Thyroid gland (tissue), 4 donors: ENCODE measurements around the gene ABCD1. TPM values are rescaled to one million over a fixed set of nuclear protein-coding genes. Genes with fewer than 3 reads are reported as not detected.
A peak's percentile ranks its signal among the peaks of the same experiment; 100 is the strongest.

Source experiments
- DNase-seq, 2 donors: peaks; one replicate each; pipeline ENCODE4 v3.0.0-alpha.2; 2019
- H3K27ac ChIP-seq, 3 donors: fragments of 200-600 bp; sonication (generic); 1 replicate in 2 of 3; 2 replicates in 1 of 3; pipeline ENCODE4 v1.5.1; 2016 to 2019; ENCODE audit warnings: mild to moderate bottlenecking in 1 of 3, moderate library complexity in 1 of 3
- H3K27me3 ChIP-seq: fragments of 200-600 bp; sonication (generic); one replicate; pipeline ENCODE4 v1.5.1; 2019
- H3K36me3 ChIP-seq, 2 donors: fragments of 200-600 bp; sonication (generic); one replicate each; pipeline ENCODE4 v1.5.1; 2016 to 2019
- H3K4me1 ChIP-seq, 2 donors: fragments of 200-600 bp; sonication (generic); one replicate each; pipeline ENCODE4 v1.5.1; 2017 to 2019
- H3K4me3 ChIP-seq, 3 donors: fragments of 200-600 bp; sonication (generic); replicated peaks in 1 of 3; 1 replicate in 2 of 3; 2 replicates in 1 of 3; pipeline ENCODE4 v1.5.1; 2016; ENCODE audit warnings: mild to moderate bottlenecking in 1 of 3
- H3K9me3 ChIP-seq: fragments of 200-600 bp; sonication (generic); one replicate; pipeline ENCODE4 v1.5.1; 2017
- POLR2A ChIP-seq, 2 donors: fragments of 450-650 bp; IDR thresholded peaks; one replicate each; pipeline ENCODE4 v1.6.1; 2017; ENCODE audit warnings: antibody characterized with exemption in 2 of 2, mild to moderate bottlenecking in 2 of 2, moderate library complexity in 1 of 2
- WGBS, 2 donors: methylation state at CpG; one replicate each; pipeline ENCODE4 v1.1.5; 2017; 5-methylcytosine and 5-hydroxymethylcytosine counted together
- intact Hi-C: fragments of 100-400 bp; cut with DNase I; formaldehyde crosslinking; loops from one replicate; pipeline ENCODE4 v1.15.1; 2023
- total RNA-seq, 4 donors: library from RNA; depleted of rRNA; stranded (reverse); fragments of >200 nt; gene quantifications; one replicate each; pipeline ENCODE4 v1.2.3, GENCODE V29; 2016
- TF ChIP-seq, protein P1 (sequence below), 6 experiments: fragments of 200-600 bp in 3 of 6; fragments of 450-650 bp in 3 of 6; sonication (generic) in 3 of 6; IDR thresholded peaks; one replicate each; pipeline ENCODE4 v1.5.1; 2016 to 2019; ENCODE audit warnings: antibody characterized with exemption in 6 of 6, mild to moderate bottlenecking in 2 of 6, inconsistent platforms in 1 of 6, moderate library complexity in 1 of 6

The ABCD1 gene
- total RNA-seq, 4 donors from 2014 or later, result 7.0 to 11.8 (median 8.9) TPM

DNA sequence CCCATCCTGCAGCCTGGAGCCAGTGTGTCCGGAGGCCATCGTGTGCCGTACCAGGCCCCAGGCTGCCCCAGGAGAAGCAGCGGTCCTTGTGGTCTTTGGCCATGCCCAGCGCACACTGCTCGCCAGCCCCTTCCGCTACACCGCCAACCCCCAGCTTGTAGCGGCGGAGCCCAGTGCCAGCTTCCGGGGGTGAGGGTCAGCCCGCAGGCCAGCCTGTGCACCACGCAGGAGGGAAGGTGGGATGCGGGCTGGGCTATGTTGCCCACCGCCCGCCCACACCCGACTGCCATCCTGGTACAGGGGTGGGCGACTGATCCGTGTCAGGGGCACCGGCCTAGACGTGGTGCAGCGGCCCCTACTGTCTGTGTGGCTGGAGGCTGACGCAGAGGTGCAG lies 48.6 kb downstream of the ABCD1 start:
- TF ChIP-seq POLR2A (IDR thresholded peaks at IDR 0.05), result no peak
- intact Hi-C loops, result no loop called here
- no peaks in the 10 kb centered on the region for H3K4me1 ChIP-seq
- 88% methylated on average over 5 of the region's 23 CpGs; no CpG with 5 or more reads in 1 of the 2 donors for WGBS, 2 donors
- H3K36me3 ChIP-seq, result no peaks in the 10 kb centered on the region
- DNase-seq, result no peak
- H3K9me3 ChIP-seq, result no peaks in the 10 kb centered on the region
- H3K27me3 ChIP-seq, result no peaks in the 10 kb centered on the region
- no peak overlapping the region for H3K4me3 ChIP-seq
- H3K27ac ChIP-seq, result no peak overlapping the region

DNA sequence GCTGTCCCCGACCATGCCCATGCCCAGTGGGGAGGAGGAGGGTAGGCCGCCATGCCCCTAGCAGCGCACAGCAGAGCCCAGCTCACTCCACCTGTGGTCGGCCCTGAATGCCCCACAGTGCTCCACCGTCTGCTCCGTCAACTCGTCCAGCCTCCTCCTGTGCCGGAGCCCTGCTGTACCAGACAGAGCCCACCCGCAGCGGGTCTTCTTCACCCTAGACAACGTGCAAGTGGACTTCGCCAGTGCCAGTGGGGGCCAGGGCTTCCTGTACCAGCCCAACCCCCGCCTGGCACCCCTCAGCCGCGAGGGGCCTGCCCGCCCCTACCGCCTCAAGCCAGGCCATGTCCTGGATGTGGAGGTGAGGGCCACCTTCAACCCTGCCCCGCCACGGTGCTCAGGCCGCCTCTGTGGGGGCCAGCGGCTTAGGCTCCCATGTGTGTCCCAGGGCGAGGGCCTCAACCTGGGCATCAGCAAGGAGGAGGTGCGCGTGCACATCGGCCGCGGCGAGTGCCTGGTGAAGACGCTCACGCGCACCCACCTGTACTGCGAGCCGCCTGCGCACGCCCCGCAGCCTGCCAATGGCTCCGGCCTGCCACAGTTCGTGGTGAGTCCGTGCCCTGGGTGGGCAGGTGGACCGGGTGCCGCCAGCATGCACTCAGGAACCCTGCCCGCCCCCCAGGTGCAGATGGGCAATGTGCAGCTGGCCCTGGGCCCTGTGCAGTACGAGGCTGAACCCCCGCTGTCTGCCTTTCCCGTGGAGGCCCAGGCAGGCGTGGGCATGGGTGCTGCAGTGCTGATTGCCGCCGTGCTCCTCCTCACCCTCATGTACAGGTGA lies 49.3 kb downstream of the ABCD1 start:
- no peaks in the 10 kb centered on the region for H3K4me1 ChIP-seq
- intact Hi-C loops, result no loop called here
- no peaks in the 10 kb centered on the region for H3K9me3 ChIP-seq
- H3K4me3 ChIP-seq, result no peak overlapping the region
- no peak for DNase-seq
- H3K36me3 ChIP-seq, result no peaks in the 10 kb centered on the region
- H3K27me3 ChIP-seq, result no peaks in the 10 kb centered on the region
- WGBS, 2 donors, result no CpG with 5 or more reads among the region's 48 CpGs
- no peak overlapping the region for H3K27ac ChIP-seq
- TF ChIP-seq, protein P1, sequence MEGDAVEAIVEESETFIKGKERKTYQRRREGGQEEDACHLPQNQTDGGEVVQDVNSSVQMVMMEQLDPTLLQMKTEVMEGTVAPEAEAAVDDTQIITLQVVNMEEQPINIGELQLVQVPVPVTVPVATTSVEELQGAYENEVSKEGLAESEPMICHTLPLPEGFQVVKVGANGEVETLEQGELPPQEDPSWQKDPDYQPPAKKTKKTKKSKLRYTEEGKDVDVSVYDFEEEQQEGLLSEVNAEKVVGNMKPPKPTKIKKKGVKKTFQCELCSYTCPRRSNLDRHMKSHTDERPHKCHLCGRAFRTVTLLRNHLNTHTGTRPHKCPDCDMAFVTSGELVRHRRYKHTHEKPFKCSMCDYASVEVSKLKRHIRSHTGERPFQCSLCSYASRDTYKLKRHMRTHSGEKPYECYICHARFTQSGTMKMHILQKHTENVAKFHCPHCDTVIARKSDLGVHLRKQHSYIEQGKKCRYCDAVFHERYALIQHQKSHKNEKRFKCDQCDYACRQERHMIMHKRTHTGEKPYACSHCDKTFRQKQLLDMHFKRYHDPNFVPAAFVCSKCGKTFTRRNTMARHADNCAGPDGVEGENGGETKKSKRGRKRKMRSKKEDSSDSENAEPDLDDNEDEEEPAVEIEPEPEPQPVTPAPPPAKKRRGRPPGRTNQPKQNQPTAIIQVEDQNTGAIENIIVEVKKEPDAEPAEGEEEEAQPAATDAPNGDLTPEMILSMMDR (IDR thresholded peaks at IDR 0.05), result no peak
- TF ChIP-seq POLR2A (IDR thresholded peaks at IDR 0.05), result no peak

DNA sequence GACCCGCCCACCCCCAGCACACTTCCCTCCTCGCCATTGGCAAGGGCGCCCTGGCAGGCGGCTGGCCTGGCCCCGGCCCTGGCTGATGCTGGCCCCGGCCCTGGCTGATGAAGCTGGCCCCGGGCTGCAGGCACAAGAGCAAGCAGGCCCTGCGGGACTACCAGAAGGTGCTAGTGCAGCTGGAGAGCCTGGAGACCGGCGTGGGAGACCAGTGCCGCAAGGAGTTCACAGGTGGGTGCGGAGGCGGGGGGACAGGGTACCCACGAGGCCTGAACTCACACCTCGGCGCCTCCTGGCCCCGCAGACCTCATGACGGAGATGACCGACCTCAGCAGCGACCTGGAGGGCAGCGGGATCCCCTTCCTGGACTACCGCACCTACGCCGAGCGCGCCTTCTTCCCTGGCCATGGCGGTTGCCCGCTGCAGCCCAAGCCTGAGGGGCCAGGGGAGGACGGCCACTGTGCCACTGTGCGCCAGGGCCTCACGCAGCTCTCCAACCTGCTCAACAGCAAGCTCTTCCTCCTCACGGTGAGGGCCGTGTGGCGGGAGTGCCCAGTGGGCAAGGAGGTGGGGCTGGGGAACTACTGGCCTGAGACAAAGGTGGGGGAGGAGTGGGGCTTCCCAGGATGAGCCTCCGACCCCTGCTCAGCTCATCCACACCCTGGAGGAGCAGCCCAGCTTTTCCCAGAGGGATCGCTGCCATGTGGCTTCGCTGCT lies 50.1 kb downstream of the ABCD1 start:
- no peak for TF ChIP-seq POLR2A (IDR thresholded peaks at IDR 0.05)
- TF ChIP-seq, protein P1 (IDR thresholded peaks at IDR 0.05), result no peak
- WGBS, 2 donors, result 80% methylated on average over 1 of the region's 37 CpGs; no CpG with 5 or more reads in 1 of the 2 donors
- Histone ChIP-seq H3K36me3 (no peaks in the 10 kb centered on the region), H3K4me1 (no peaks in the 10 kb centered on the region), H3K4me3 (no peak overlapping the region), H3K27me3 (no peaks in the 10 kb centered on the region), H3K9me3 (no peaks in the 10 kb centered on the region), H3K27ac (no peak overlapping the region)
- no peak for DNase-seq
- intact Hi-C loops, result no loop called here

DNA sequence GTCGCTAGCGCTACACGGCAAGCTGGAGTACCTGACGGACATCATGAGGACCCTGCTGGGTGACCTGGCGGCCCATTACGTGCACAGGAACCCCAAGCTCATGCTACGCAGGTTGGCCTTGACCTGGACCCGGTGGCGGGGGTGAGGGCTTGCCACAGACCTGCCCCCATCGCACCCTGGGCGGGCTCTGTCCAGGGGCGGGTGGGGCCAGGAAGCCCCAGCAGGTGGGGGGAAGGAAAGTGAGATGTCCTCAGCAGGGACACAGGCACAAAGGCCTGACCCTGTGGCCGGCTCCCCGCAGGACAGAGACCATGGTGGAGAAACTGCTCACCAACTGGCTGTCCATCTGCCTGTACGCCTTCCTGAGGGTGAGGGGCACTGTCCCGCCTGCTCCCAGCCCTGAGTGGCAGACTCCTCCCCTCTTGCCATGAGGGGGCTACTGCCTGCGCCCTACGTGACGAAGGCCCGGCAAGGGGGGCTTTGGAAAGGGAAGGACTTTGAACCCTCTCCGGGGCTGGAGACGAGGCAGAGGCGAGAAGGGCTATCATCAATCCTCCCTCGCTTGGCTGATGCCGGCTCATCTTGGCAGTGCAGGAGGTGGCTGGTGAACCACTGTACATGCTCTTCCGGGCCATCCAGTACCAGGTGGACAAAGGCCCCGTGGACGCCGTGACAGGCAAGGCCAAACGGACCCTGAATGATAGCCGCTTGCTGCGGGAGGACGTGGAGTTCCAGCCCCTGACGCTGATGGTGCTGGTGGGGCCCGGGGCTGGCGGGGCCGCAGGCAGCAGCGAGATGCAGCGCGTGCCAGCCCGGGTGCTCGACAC lies 50.9 kb downstream of the ABCD1 start:
- Histone ChIP-seq H3K36me3 (no peaks in the 10 kb centered on the region), H3K9me3 (no peaks in the 10 kb centered on the region), H3K4me3 (no peak overlapping the region), H3K4me1 (no peaks in the 10 kb centered on the region), H3K27ac (no peak overlapping the region), H3K27me3 (no peaks in the 10 kb centered on the region)
- 76% methylated on average over 3 of the region's 42 CpGs; no CpG with 5 or more reads in 1 of the 2 donors for WGBS, 2 donors
- intact Hi-C loops, result no loop called here
- DNase-seq, result peak in 1 of 2 donors; percentile 0
- TF ChIP-seq, protein P1 (IDR thresholded peaks at IDR 0.05), result no peak
- no peak for TF ChIP-seq POLR2A (IDR thresholded peaks at IDR 0.05)

DNA sequence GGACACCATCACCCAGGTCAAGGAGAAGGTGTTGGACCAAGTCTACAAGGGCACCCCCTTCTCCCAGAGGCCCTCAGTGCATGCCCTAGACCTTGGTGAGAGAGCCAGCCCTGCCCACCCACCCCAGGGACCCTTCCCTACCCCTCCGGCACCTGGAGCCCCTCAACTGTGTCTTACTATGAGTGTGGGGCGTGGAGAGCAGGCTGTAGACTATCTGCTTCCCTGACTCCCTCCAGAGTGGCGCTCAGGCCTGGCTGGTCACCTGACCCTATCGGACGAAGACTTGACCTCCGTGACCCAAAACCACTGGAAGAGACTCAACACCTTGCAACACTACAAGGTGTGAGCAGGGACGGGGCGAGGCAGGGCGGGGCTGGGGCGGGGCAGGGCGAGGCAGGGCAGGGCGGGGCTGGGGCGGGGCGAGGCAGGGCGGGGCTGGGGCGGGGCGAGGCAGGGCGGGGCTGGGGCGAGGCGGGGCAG lies 51.5 kb downstream of the ABCD1 start:
- intact Hi-C loops, result no loop called here
- no CpG with 5 or more reads among the region's 20 CpGs for WGBS, 2 donors
- H3K27ac ChIP-seq, result no peak overlapping the region
- no peak for TF ChIP-seq POLR2A (IDR thresholded peaks at IDR 0.05)
- TF ChIP-seq, protein P1 (IDR thresholded peaks at IDR 0.05), result no peak
- no peaks in the 10 kb centered on the region for H3K9me3 ChIP-seq
- H3K27me3 ChIP-seq, result no peaks in the 10 kb centered on the region
- no peaks in the 10 kb centered on the region for H3K36me3 ChIP-seq
- H3K4me3 ChIP-seq, result no peak overlapping the region
- no peaks in the 10 kb centered on the region for H3K4me1 ChIP-seq
- no peak for DNase-seq
